Effector CD8-positive, alpha-beta T cell (primary cell): ENCODE results near the gene BABAM2.

ENCODE experiments used
- DNase-seq: peaks from one replicate; lab custom pipeline; 2025; lab: John Stamatoyannopoulos, UW

BABAM2 gene

DNA sequence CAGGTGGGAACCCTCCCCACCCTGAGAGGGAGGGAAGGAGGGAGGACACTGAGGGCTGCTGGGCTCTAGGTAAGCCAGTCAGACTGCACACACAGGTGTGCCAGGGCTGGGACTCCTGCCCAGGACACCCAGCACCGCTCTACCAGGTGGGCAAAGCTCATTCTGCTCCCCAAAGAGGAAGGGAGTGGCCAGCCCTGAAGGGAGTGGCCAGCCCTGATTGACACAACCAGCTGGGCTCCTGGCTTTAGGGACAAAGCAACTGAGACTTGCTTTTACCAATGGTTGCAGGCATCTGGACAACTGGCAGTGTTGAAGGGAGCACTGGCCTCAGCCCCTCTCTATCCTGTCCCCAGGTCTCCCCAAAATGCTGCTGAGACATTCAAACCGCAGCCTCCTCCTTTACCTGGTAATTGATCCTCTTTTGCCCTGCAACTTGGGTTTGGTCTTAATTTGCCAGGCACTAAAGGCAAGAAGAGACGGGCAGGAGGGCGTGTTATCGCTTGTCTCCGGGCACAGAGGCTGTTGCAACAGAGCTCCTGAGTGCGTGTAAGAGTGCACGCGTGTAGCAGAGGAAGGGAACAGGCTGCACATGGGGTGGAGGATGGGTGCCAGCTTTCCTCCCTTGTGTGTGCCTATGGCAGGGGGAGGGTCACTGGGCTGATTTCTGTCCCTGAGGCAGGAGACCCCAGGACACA lies 487.6 kb downstream of the BABAM2 start:
- no peak for DNase-seq

DNA sequence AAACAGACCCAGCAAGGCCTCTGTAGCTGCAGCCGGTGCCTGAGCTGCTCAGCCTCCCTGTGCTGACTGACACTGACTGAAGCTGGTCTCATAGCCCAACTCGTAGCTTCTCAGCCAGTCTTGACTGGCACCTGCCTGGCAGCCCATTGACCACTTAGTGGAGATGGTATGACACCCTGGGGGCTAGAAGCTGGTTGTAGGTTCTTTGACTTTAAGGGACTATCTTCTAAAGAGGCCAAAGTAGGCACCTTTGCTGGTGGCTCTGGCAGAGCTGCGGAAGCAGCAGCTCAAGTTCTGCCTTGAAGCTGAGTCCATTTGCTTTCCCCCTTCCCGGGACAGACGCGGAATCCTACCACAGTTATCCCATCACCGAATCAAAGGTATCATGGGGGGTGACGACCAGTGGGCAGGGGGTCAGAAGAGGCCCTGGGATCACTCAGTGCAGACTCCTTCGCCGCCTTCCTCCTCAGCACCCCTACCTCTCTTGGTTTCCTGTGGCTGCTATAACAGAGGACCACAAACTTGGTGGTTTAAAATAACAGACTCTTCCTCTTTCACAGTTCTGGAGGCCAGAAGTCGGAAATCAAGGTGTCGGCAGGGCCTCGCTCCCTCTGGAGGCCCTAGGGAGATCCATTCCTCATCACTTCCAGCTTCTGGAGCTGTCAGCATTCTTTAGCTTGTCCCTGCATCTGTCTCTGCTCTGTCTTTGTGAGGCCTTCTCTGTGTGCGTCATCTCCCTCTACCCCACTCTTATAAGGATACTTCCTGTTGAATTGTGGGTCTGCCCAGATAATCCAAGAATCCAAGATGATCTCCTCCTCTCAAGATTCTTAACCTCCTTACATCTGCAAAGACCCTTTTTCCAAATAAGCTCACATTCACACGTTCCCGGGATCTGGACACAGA lies 488.4 kb downstream of the BABAM2 start:
- DNase-seq, result no peak

DNA sequence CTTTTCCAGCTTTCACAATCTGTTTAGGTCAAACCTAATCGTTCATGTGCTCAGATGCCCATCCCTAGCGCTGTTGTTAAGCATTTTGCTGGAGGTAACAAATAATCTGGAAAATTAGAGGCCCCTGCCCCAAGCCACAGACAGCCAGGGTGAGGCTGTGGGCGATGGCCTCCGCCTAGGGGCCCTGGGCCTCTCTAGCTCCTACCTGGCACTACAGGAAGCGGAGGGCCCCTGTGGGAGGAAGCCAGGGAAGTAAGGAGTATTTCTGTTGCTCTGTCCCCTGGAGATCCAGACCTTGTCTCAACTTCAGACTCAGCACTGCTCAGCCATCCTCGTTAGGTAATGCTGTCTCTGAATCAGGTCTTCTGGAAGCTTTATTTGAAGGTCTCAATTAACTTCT lies 489.7 kb downstream of the BABAM2 start:
- no peak for DNase-seq

GRCh38 chr2:28381225-28382180 lies 491.0 kb downstream of the BABAM2 start:
- no peak for DNase-seq

GRCh38 chr2:28382755-28383154 lies 492.2 kb downstream of the BABAM2 start:
- DNase-seq, result no peak

DNA sequence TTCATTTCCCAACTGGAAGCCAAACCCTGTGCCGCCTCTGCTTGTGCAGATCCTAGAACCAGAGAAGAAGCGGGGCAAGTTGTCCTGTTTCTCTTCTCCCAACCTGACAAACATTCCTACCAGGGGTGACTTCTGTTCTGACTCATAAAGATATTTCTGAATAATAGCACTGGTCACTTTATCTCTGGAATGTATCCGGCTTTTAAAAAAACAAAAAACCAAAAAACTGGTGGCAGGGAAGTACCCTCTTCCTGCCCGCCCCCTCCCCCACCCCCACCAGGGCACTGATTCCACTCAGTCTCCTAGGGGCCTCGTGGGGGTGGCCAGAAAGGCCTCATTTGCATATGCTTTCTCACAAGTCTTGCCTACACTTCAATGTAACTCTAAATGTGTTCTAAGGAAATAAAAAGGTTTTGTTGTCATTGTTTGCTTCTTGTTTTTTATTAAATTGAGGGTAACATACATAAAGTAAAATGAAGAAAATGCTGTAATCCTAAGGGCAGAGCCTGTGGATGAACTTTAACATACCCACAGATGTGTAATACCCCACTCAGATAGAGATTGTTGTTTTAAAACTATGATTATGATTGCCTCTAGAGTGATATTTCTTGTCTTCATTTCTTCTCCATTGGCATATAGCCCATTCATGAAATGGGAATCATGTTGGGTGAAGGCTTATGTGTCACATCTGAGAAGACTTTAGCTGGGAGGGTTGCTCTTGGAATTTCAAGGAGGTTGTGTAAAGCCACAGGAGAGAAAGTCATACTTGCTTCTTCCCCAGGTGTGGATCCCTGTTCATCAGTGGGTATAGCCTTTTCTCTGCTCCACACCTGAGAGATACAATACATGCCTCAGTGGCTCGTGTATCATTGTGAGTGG lies 496.8 kb downstream of the BABAM2 start:
- DNase-seq, result no peak
